ENCODE data around the gene TTLL10.

DNA sequence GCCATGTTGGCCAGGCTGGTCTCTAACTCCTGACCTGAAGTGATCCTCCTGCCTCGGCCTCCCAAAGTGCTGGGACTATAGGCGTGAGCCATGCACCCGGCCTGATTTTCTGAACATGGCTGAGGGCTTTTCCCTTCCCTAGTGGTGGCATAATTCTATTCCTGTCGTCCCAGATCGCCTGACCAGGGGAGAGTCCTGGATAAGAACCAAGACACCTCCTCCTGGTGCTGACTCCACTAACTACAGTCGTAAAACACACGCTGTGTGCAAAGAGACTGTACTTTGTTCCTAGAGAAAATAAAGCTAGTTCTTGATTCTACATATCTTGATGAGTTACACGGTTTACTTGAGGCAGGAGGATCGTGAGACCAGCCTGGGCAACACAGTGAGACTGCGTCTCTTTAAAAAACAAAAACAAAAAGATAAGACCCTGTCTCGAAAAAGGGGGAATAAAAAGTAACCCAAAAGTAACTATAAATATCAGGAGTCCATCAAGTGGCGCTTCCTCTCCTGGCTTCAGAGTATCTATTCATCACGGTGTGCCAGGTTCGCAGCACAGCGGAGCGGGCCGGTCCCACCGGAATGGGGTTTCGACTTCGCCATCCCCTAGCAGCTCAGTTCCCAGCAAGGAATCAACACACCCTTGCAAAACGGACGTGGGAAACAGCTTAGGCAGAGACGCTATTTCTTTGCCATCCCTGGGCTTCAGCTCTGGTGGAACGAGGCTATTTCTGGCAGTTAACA, 57.1 kb downstream of the TTLL10 start:
- TF ChIP-seq, protein P1, sequence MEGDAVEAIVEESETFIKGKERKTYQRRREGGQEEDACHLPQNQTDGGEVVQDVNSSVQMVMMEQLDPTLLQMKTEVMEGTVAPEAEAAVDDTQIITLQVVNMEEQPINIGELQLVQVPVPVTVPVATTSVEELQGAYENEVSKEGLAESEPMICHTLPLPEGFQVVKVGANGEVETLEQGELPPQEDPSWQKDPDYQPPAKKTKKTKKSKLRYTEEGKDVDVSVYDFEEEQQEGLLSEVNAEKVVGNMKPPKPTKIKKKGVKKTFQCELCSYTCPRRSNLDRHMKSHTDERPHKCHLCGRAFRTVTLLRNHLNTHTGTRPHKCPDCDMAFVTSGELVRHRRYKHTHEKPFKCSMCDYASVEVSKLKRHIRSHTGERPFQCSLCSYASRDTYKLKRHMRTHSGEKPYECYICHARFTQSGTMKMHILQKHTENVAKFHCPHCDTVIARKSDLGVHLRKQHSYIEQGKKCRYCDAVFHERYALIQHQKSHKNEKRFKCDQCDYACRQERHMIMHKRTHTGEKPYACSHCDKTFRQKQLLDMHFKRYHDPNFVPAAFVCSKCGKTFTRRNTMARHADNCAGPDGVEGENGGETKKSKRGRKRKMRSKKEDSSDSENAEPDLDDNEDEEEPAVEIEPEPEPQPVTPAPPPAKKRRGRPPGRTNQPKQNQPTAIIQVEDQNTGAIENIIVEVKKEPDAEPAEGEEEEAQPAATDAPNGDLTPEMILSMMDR (conservative IDR thresholded peaks at IDR 0.05): peak; percentile 52
- TF ChIP-seq EZH2 (IDR thresholded peaks at IDR 0.05; ENCODE audit: low read depth): no peak

Measured in PC-9 (cell line).